ENCODE results near the gene SH3D19. TPM values are rescaled to one million over a fixed set of nuclear protein-coding genes. Genes with fewer than 3 reads are reported as not detected.

Gene SH3D19
- total and polyA plus RNA-seq, 7 donors: 31.4 to 195 (median 105) TPM

DNA sequence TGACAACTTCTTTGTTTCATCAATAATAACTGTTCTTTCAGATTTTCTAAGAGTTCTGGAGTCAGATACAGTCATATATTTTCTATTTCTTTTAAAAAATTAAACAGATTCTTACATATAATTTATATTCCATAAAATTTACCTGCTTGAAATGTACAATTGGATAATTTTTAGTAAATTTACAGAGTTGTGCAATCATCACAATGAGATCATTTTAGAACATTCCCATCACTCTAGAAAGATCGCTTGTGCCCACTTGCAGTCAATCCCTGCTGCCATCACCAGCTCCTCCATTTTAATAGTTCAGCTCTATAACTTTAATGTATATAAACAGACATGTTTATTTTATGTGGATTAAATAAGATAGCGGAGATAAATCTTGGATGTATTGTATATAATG is 78.0 kb downstream of the SH3D19 start:
- H3K4me1 ChIP-seq: peaks cover 0 to 15% (median 7%) of the 10 kb centered on the region in 4 donors
- H3K9me3 ChIP-seq: no peaks in the 10 kb centered on the region
- H3K4me3 ChIP-seq: no peak overlapping the region
- WGBS, 2 donors: 96 to 98% methylated on average over 2 of the region's 2 CpGs
- no peak for DNase-seq
- TF ChIP-seq, protein P1, sequence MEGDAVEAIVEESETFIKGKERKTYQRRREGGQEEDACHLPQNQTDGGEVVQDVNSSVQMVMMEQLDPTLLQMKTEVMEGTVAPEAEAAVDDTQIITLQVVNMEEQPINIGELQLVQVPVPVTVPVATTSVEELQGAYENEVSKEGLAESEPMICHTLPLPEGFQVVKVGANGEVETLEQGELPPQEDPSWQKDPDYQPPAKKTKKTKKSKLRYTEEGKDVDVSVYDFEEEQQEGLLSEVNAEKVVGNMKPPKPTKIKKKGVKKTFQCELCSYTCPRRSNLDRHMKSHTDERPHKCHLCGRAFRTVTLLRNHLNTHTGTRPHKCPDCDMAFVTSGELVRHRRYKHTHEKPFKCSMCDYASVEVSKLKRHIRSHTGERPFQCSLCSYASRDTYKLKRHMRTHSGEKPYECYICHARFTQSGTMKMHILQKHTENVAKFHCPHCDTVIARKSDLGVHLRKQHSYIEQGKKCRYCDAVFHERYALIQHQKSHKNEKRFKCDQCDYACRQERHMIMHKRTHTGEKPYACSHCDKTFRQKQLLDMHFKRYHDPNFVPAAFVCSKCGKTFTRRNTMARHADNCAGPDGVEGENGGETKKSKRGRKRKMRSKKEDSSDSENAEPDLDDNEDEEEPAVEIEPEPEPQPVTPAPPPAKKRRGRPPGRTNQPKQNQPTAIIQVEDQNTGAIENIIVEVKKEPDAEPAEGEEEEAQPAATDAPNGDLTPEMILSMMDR (IDR thresholded peaks at IDR 0.05): no peak
- TF ChIP-seq EP300 (IDR thresholded peaks at IDR 0.05): no peak
- TF ChIP-seq POLR2A (IDR thresholded peaks at IDR 0.05): no peak
- TF ChIP-seq POLR2AphosphoS5 (IDR thresholded peaks at IDR 0.05): no peak
- intact Hi-C loops (cut with DNase I): no loop called here
- no peak overlapping the region for H3K27ac ChIP-seq
- no peaks in the 10 kb centered on the region for H3K36me3 ChIP-seq
- H3K27me3 ChIP-seq: no peaks in the 10 kb centered on the region

DNA sequence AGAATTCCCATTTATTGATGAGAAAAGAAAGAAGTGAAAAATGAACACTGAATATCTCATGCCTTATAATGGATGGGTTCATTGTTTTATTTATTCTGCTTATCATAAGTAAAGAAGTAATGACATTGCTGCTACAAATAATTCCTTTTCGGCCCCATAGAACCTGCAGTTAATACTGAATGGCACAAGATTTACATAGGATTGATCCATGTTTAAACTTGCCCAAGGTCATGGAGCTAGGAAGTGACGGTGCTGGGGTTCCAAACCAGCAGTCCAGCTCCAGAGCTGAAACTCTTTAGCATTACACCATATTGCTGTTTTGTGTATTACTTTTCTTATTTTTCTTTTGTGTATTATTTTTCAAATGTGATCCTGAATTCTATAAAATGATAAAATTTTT is 78.7 kb downstream of the SH3D19 start:
- no peaks in the 10 kb centered on the region for H3K9me3 ChIP-seq

DNA sequence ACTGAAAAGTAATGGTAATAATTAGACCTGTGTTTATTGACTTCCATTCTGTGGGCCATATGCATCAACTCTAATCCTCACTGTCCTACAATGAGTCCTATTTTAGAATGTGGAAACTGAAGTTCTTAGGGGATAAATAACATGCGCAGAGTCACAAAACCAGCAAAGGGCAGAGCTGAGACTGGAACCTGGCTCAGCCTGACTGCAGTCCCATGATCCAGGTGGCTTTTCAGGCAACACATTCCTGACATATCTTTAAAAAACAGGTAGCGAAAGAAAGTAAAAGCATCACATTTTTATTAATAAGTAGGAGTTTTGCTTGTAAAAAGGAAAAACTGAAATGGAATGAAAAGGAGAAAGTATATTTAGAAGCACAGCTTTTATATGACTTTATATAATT is 83.1 kb downstream of the SH3D19 start:
- no peaks in the 10 kb centered on the region for H3K9me3 ChIP-seq
- H3K27ac ChIP-seq: no peak overlapping the region
- H3K36me3 ChIP-seq: no peaks in the 10 kb centered on the region
- peaks cover 0 to 20% (median 3%) of the 10 kb centered on the region in 4 donors for H3K4me1 ChIP-seq
- intact Hi-C loops (cut with DNase I): no loop called here
- DNase-seq: no peak
- WGBS, 2 donors: 96 to 99% methylated on average over 2 of the region's 2 CpGs
- no peaks in the 10 kb centered on the region for H3K27me3 ChIP-seq
- no peak overlapping the region for H3K4me3 ChIP-seq
- TF ChIP-seq POLR2A (IDR thresholded peaks at IDR 0.05) (no peak), EP300 (IDR thresholded peaks at IDR 0.05) (no peak), POLR2AphosphoS5 (IDR thresholded peaks at IDR 0.05) (no peak)
- TF ChIP-seq, protein P1 (IDR thresholded peaks at IDR 0.05): no peak

More for the DNA sequence above, 78.7 kb downstream of the SH3D19 start:
- no peaks in the 10 kb centered on the region for H3K36me3 ChIP-seq
- H3K4me1 ChIP-seq: peaks cover 0 to 10% (median 3%) of the 10 kb centered on the region in 4 donors
- H3K27ac ChIP-seq: no peak overlapping the region
- TF ChIP-seq EP300 (IDR thresholded peaks at IDR 0.05) (no peak), POLR2AphosphoS5 (IDR thresholded peaks at IDR 0.05) (no peak), POLR2A (IDR thresholded peaks at IDR 0.05) (no peak)
- TF ChIP-seq, protein P1 (IDR thresholded peaks at IDR 0.05): no peak
- intact Hi-C loops (cut with DNase I): no loop called here
- H3K4me3 ChIP-seq: no peak overlapping the region
- no peak for DNase-seq
- 87 to 91% methylated on average over 2 of the region's 2 CpGs for WGBS, 2 donors
- no peaks in the 10 kb centered on the region for H3K27me3 ChIP-seq

DNA sequence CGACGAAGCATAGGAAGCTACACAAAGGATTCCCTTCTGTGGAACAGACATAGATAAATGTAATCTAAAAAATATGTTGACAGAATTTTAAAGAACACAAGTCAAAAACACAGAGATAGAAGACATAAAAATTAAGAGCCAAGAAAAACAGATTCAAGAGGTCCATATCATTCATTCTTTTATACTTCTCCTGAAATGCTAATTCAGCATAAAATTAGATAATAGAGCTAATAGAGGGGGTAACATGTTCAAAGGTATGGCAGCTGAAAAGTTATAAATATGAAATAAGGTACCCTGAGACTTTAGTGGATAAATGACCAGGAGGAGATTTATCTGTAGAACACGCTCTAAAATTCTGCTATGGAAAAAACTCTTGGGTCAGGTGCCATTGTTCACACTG is 85.8 kb downstream of the SH3D19 start:
- 95 to 97% methylated on average over 3 of the region's 3 CpGs for WGBS, 2 donors
- intact Hi-C loops (cut with DNase I): loop anchor here (5.0 kb wide), 1 partner anchor 123 kb away; no protein-coding TSS in a partner anchor
- Histone ChIP-seq H3K27me3 (no peaks in the 10 kb centered on the region), H3K4me1 (peaks cover 0 to 20% (median 3%) of the 10 kb centered on the region in 4 donors), H3K27ac (no peak overlapping the region), H3K36me3 (no peaks in the 10 kb centered on the region), H3K4me3 (no peak overlapping the region), H3K9me3 (no peaks in the 10 kb centered on the region)
- DNase-seq: no peak
- TF ChIP-seq, protein P1 (IDR thresholded peaks at IDR 0.05): no peak
- no peak for TF ChIP-seq POLR2AphosphoS5 (IDR thresholded peaks at IDR 0.05)
- TF ChIP-seq POLR2A (IDR thresholded peaks at IDR 0.05): no peak
- no peak for TF ChIP-seq EP300 (IDR thresholded peaks at IDR 0.05)

DNA sequence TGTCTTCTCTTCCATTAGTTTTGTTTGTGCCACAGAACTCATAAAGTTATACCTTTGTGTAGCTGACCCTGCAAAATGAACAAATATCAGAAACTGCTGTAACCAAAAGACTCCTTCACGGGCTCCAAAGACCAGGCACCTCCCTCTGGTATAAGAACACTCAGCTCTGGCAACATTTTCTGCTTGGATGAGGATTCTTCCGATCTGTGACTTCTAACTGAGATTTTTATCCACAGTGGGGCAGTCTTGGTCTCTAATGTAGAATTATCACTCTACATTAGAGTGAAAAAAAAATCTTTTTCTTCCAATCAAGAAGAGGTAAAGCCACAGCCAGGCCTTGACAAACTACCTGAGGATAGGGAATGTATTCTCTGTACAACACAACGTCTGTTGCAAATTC is 86.9 kb downstream of the SH3D19 start:
- TF ChIP-seq, protein P1 (IDR thresholded peaks at IDR 0.05): no peak
- no peak for TF ChIP-seq POLR2A (IDR thresholded peaks at IDR 0.05)
- TF ChIP-seq EP300 (IDR thresholded peaks at IDR 0.05): no peak
- no peak for TF ChIP-seq POLR2AphosphoS5 (IDR thresholded peaks at IDR 0.05)
- intact Hi-C loops (cut with DNase I): loop anchor here (5.0 kb wide), 1 partner anchor 124 kb away; no protein-coding TSS in a partner anchor
- DNase-seq: no peak

More for the DNA sequence above, 86.9 kb downstream of the SH3D19 start:
- peaks cover 0 to 20% (median 4%) of the 10 kb centered on the region in 4 donors for H3K4me1 ChIP-seq
- H3K27me3 ChIP-seq: no peaks in the 10 kb centered on the region
- H3K4me3 ChIP-seq: no peak overlapping the region
- WGBS, 2 donors: 45 to 58% methylated on average over 3 of the region's 3 CpGs
- no peaks in the 10 kb centered on the region for H3K9me3 ChIP-seq
- H3K27ac ChIP-seq: peak overlapping the region in 1 of 4 donors; percentile 1
- no peaks in the 10 kb centered on the region for H3K36me3 ChIP-seq
